Keratinocyte (primary cell): Measurements from ENCODE around the gene NUDT1. TPM values are rescaled to one million over a fixed set of nuclear protein-coding genes. Genes with fewer than 3 reads are reported as not detected.

ENCODE experiments used
- DNase-seq: peaks from one replicate; pipeline ENCODE4 v3.0.0-alpha.2; 2011; ENCODE audit warnings: low read depth, missing footprints, low spot score
- FAIRE-seq: peaks from 2 replicates; lab custom pipeline; 2011; peaks lifted over from hg19 to GRCh38; lab: Jason Lieb, UNC
- H2AFZ ChIP-seq: 2 replicates; pipeline ENCODE4 v1.6.0; 2012; ENCODE audit warnings: low read length, control low read depth, inconsistent platforms; ENCODE audit not compliant: control insufficient read depth
- H3K27ac ChIP-seq: 2 replicates; pipeline ENCODE4 v1.5.1; 2011; ENCODE audit warnings: low read length; ENCODE audit not compliant: control insufficient read depth, insufficient read depth
- H3K27me3 ChIP-seq: 3 replicates; pipeline ENCODE4 v1.6.0; 2011; ENCODE audit warnings: low read length; ENCODE audit not compliant: control insufficient read depth, insufficient read depth; ENCODE audit errors: extremely low read depth
- H3K36me3 ChIP-seq, 2 experiments: 2 replicates in 1 of 2; 3 replicates in 1 of 2; pipeline ENCODE4 v1.5.1; 2011; ENCODE audit warnings: low read length in 2 of 2, mild to moderate bottlenecking in 1 of 2; ENCODE audit not compliant: control insufficient read depth in 2 of 2, insufficient read depth in 2 of 2; ENCODE audit errors: extremely low read depth in 1 of 2
- H3K4me1 ChIP-seq: 3 replicates; pipeline ENCODE4 v1.5.1; 2011; ENCODE audit warnings: low read length; ENCODE audit not compliant: control insufficient read depth, insufficient read depth; ENCODE audit errors: extremely low read depth
- H3K4me2 ChIP-seq: 3 replicates; pipeline ENCODE4 v1.6.0; 2011; ENCODE audit warnings: low read depth, low read length; ENCODE audit not compliant: control insufficient read depth, insufficient read depth; ENCODE audit errors: extremely low read depth
- H3K4me3 ChIP-seq, 3 experiments: fragments of 200-600 bp in 1 of 3; sonication (generic) in 1 of 3; 2 replicates in 2 of 3; 3 replicates in 1 of 3; pipeline ENCODE4 v1.5.1; 2011 to 2016; ENCODE audit warnings: low read length in 3 of 3, mild to moderate bottlenecking in 3 of 3, control low read depth in 2 of 3, inconsistent platforms in 1 of 3, low read depth in 1 of 3, mixed read lengths in 1 of 3, mixed run types in 1 of 3, moderate library complexity in 1 of 3; ENCODE audit not compliant: control insufficient read depth in 2 of 3, insufficient read depth in 2 of 3; ENCODE audit errors: extremely low read depth in 1 of 3
- H3K79me2 ChIP-seq: 2 replicates; pipeline ENCODE4 v1.6.0; 2012; ENCODE audit warnings: low read length; ENCODE audit not compliant: control insufficient read depth, insufficient read depth
- H3K9ac ChIP-seq: 3 replicates; pipeline ENCODE4 v1.6.0; 2011; ENCODE audit warnings: low read length; ENCODE audit not compliant: control insufficient read depth, insufficient read depth; ENCODE audit errors: extremely low read depth
- H3K9me1 ChIP-seq: 3 replicates; pipeline ENCODE4 v1.6.0; 2011; ENCODE audit warnings: low read length; ENCODE audit not compliant: control insufficient read depth, insufficient read depth; ENCODE audit errors: extremely low read depth
- H3K9me3 ChIP-seq: 2 replicates; pipeline ENCODE4 v1.5.1; 2012; ENCODE audit warnings: low read depth, low read length; ENCODE audit not compliant: control insufficient read depth
- H4K20me1 ChIP-seq: 3 replicates; pipeline ENCODE4 v1.6.0; 2011; ENCODE audit warnings: low read length; ENCODE audit not compliant: control insufficient read depth, insufficient read depth; ENCODE audit errors: extremely low read depth
- CTCF ChIP-seq, 3 experiments: IDR thresholded peaks in 1 of 3; conservative IDR thresholded peaks in 1 of 3; optimal IDR thresholded peaks in 1 of 3; 2 replicates in 2 of 3; 3 replicates in 1 of 3; pipeline versions ENCODE3 to v1.5.1; 2011; ENCODE audit warnings: low read length in 3 of 3, mild to moderate bottlenecking in 3 of 3, moderate library complexity in 2 of 3, control low read depth in 1 of 3, inconsistent platforms in 1 of 3; ENCODE audit not compliant: insufficient read depth in 2 of 3; ENCODE audit errors: extremely low read depth in 1 of 3
- EZH2 ChIP-seq: IDR thresholded peaks from one replicate; pipeline ENCODE4 v1.6.1; 2012; ENCODE audit warnings: inconsistent platforms, mild to moderate bottlenecking, low read length, moderate library complexity
- dilution Hi-C: fragments of 300-500 bp; cut with MboI; formaldehyde crosslinking; loops from one replicate; pipeline ENCODE4 v1.7.0; 2020; ENCODE audit warnings: low sequenced_read_pairs; ENCODE audit not compliant: extremely low pct_ligation_motif_present
- polyA plus RNA-seq, 5 experiments: library from polyadenylated mRNA; depleted of rRNA in 3 of 5; stranded (reverse) in 3 of 5; stranded (forward) in 1 of 5; unstranded in 1 of 5; fragments of >200 nt; gene quantifications; 1 replicate in 1 of 5; 2 replicates in 3 of 5; 3 replicates in 1 of 5; pipeline versions ENCODE4 v1.2.1 to v1.2.3, GENCODE V29; 2011 to 2012; ENCODE audit warnings: missing spikeins in 2 of 5, low read depth in 1 of 5, low replicate concordance in 1 of 5

Gene NUDT1
- polyA plus RNA-seq, 1 donor (not counting 4 experiments of a cell fraction or from before 2014, with no cell fraction given), result 21.9 TPM

DNA sequence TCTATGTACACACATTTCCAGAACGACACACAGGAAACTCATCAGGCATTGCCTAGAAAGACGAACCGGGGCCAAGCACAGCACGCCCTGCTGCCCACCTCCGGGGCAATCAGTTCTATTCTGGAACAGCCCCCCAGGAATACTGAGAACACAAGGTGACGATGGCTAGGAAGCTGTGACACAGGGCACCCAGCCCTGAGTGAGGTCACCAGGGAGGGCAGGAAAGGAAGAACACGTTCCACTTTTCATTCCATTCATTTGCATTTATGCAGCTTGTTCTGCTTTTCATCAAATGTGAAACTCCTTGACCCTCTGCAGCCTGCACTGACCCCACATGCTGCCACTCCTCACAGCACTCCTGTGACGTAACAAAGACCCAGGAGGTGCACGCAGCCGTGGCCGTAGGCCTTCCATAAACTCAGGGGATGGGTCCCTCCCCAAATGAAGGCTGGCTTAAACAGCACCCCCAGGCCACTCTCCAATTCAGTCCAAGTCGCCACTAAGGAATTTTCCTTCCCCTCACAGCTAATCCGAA lies 38.2 kb upstream of the NUDT1 start:
- DNase-seq (no peak), FAIRE-seq (no peak)
- Histone ChIP-seq H3K36me3 (peaks cover 7 to 14% of the 10 kb centered on the region in 2 experiments), H3K4me2 (no peak overlapping the region), H3K4me1 (no peaks in the 10 kb centered on the region), H4K20me1 (no peaks in the 10 kb centered on the region), H3K79me2 (no peaks in the 10 kb centered on the region), H3K9ac (no peak overlapping the region), H3K27ac (no peak overlapping the region), H3K9me3 (no peaks in the 10 kb centered on the region), H3K9me1 (no peaks in the 10 kb centered on the region), H3K4me3 (no peak overlapping the region), H3K27me3 (no peaks in the 10 kb centered on the region), H2AFZ (no peak overlapping the region)
- TF ChIP-seq CTCF (optimal IDR thresholded peaks at IDR 0.05 in 1 of 3, IDR thresholded peaks at IDR 0.05 in 1 of 3, conservative IDR thresholded peaks at IDR 0.05 in 1 of 3; ENCODE audit: extremely low read depth in 1 of 3, insufficient read depth in 2 of 3, low read length in 3 of 3) (no peak), EZH2 (no peak)
- dilution Hi-C loops, result no loop called here

DNA sequence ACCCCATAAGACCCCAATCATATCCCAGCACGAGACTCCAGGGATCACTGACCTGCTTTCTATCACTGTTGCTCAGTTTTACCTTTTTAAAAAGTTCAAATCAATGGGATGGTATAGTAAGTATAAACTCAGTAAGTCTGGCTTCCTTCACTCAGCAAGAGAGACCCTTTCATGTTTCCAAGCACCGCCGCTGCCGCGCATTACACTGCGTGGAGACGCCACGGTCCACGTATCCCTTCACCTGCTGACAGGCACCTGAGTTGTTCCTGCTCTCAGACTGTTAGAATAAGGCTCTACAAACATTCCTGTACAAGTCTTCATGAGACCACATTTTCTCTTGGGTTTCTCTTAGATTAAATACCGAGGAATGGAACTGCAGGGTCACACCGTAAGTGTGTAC lies 37.6 kb upstream of the NUDT1 start:
- DNase-seq, result no peak
- Histone ChIP-seq H3K9me1 (no peaks in the 10 kb centered on the region), H3K9me3 (no peaks in the 10 kb centered on the region), H3K4me2 (no peak overlapping the region), H3K79me2 (no peaks in the 10 kb centered on the region), H3K27me3 (no peaks in the 10 kb centered on the region), H3K4me3 (no peak overlapping the region), H3K27ac (no peak overlapping the region), H3K9ac (no peak overlapping the region), H3K36me3 (peaks cover 8 to 19% of the 10 kb centered on the region in 2 experiments), H3K4me1 (no peaks in the 10 kb centered on the region), H4K20me1 (peaks cover under 1% of the 10 kb centered on the region), H2AFZ (no peak overlapping the region)
- no peak for FAIRE-seq
- dilution Hi-C loops, result no loop called here
- TF ChIP-seq CTCF (optimal IDR thresholded peaks at IDR 0.05 in 1 of 3, IDR thresholded peaks at IDR 0.05 in 1 of 3, conservative IDR thresholded peaks at IDR 0.05 in 1 of 3; ENCODE audit: extremely low read depth in 1 of 3, insufficient read depth in 2 of 3, low read length in 3 of 3) (no peak), EZH2 (no peak)
